AG04449 (cell line): ENCODE data around the gene KDM5A.

Experiments used
- CTCF ChIA-PET: fragments of 350-600 bp; formaldehyde crosslinking; extraction: SDS; loops from one replicate; lab custom pipeline; 2021; ENCODE audit warnings: antibody characterized with exemption; lab: Yijun Ruan, JAX
- POLR2A ChIA-PET: fragments of 400-600, 350-600 bp; formaldehyde crosslinking; extraction: SDS; loops from one replicate; lab custom pipeline; 2020; ENCODE audit warnings: antibody characterized with exemption, inconsistent platforms; lab: Yijun Ruan, JAX
- DNase-seq: peaks from one replicate; pipeline ENCODE4 v3.0.0-alpha.2; 2010; ENCODE audit warnings: low read depth, low spot score
- H3K4me3 ChIP-seq: 2 replicates; pipeline ENCODE4 v1.5.1; 2011; ENCODE audit warnings: low read depth, mild to moderate bottlenecking, control low read depth, low read length
- TF ChIP-seq, protein P1 (sequence below): IDR thresholded peaks from one replicate; pipeline ENCODE4 v1.5.1; 2011; ENCODE audit warnings: mild to moderate bottlenecking, moderate library complexity, low read length, control low read depth, inconsistent platforms; ENCODE audit not compliant: insufficient read depth; ENCODE audit errors: missing control alignments

KDM5A gene

DNA sequence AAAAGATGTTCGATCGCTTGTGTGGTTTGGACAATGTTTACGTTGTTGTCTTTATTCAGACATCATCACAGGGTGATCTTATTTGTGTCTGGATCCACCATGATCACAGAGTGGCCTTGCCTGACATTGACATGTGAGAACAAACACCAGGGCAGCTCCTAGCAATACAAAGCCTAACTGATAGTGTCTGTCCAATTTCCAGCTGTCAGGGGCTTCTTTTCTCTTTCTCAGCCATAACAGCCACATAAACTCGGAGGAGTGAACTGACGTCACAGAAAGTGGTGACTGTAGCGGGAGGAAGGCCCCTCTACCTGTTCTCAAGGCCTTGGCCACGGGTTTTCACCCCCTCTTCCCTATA lies 120.7 kb downstream of the KDM5A start:
- POLR2A ChIA-PET: no interaction called here
- H3K4me3 ChIP-seq: no peak overlapping the region
- no peak for DNase-seq
- CTCF ChIA-PET: no interaction called here
- TF ChIP-seq, protein P1, sequence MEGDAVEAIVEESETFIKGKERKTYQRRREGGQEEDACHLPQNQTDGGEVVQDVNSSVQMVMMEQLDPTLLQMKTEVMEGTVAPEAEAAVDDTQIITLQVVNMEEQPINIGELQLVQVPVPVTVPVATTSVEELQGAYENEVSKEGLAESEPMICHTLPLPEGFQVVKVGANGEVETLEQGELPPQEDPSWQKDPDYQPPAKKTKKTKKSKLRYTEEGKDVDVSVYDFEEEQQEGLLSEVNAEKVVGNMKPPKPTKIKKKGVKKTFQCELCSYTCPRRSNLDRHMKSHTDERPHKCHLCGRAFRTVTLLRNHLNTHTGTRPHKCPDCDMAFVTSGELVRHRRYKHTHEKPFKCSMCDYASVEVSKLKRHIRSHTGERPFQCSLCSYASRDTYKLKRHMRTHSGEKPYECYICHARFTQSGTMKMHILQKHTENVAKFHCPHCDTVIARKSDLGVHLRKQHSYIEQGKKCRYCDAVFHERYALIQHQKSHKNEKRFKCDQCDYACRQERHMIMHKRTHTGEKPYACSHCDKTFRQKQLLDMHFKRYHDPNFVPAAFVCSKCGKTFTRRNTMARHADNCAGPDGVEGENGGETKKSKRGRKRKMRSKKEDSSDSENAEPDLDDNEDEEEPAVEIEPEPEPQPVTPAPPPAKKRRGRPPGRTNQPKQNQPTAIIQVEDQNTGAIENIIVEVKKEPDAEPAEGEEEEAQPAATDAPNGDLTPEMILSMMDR: no peak

DNA sequence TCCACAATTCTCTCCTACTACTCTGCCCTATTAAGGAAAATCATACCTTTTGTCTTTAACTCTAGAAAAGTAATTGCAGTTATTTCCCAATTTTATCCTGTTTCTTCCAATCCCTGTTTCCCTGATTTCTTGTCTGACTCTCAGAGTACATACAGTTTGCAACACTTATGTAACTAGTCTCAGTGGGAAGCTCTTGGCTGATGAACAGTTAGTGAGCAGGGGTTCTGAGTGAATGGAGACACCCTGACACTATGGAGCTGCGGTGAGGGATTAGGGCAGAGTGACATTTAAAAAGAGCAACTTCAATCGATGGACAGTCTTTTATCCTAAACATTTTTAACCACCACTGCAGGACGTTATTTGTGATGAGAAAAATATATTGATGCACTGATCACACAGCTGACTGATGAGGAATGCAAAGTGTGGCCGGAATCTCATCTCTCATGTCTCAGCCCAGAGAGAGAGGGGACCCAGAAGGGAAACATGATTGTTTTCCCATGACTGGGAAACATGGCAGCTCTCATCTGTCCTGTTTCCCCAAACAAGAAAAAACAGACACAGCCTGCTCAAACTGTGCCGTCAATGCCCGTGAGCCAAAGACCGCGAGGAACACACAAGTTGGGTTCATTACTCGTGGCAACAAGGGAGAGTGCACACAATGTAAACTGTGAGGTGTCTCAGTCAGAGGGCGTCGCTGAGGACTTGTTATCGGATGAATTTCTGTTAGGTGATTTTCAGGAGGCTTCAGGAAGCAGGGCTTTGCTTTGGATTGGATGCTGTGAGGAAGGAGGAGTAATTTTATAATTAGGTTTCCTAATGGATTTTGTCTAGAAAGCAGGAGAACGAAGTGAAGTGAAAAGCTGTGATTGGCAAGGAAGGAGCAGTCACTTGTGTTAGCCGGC lies 121.3 kb downstream of the KDM5A start:
- TF ChIP-seq, protein P1: no peak
- ChIA-PET POLR2A (no interaction called here), CTCF (no interaction called here)
- no peak overlapping the region for H3K4me3 ChIP-seq
- no peak for DNase-seq

DNA sequence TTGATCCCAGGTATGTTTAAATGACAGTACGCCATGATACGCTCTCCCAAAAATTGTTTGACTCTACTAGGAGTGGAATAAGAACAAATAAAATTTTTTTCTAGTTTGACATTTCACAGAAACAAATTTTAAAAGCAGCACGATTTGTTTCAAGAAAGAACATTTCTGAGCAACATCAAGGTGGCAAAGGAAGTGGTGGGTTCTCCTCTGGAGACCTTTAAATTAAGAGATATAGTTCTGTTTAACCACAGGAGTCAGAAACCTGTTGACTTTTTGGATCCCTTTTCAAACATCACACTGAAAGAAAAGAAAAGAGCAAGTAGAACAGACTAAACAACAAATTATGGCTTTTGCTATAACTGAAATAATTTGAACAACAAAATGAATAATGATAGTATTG lies 124.0 kb downstream of the KDM5A start:
- POLR2A ChIA-PET: interaction anchor here (0.6 kb wide), 1 partner anchor 10 kb away, joined by 3 read pairs; no protein-coding TSS in a partner anchor
- H3K4me3 ChIP-seq: no peak overlapping the region
- CTCF ChIA-PET: no interaction called here
- TF ChIP-seq, protein P1: no peak
- no peak for DNase-seq

DNA sequence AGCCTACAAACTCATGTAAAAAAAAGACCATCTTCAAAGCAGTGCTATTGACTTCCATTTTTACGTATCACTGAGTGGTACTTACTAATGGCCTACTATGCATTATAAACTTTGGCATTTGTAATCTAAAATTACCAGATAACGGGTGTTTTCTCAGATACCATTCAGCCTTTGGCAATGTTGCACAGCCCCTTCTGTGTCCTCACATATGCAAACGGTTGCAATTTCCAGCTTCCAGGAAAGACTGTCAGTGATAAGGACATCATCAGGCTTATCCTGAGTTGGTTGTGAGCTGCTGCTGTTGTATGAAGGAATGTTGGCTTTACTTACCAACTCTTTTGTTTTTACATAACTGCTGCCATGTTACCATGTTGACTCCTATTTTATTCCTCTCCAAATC lies 124.9 kb downstream of the KDM5A start:
- ChIA-PET CTCF (no interaction called here), POLR2A (no interaction called here)
- H3K4me3 ChIP-seq: no peak overlapping the region
- TF ChIP-seq, protein P1: no peak
- DNase-seq: no peak

DNA sequence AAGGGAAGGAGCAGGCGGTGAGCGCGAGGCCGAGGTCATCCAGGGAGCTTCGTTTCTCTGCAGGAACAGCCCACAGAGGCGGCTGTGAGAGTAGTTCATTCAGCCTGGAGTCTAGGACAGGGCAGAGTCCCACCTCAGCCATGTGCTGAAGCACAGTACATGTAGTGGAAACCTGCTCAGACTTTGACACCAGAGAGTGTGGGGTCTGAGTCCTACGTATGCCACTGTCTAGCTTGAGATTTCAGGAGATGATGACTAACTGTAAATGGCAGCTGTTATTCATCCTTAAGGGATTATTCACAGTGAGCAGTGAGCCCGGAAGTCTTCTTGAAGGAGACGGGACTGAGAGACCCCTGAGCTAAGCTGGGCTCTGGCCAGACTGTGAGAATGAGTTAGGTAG lies 125.5 kb downstream of the KDM5A start:
- no peak overlapping the region for H3K4me3 ChIP-seq
- CTCF ChIA-PET: no interaction called here
- DNase-seq: no peak
- POLR2A ChIA-PET: no interaction called here
- TF ChIP-seq, protein P1: no peak

DNA sequence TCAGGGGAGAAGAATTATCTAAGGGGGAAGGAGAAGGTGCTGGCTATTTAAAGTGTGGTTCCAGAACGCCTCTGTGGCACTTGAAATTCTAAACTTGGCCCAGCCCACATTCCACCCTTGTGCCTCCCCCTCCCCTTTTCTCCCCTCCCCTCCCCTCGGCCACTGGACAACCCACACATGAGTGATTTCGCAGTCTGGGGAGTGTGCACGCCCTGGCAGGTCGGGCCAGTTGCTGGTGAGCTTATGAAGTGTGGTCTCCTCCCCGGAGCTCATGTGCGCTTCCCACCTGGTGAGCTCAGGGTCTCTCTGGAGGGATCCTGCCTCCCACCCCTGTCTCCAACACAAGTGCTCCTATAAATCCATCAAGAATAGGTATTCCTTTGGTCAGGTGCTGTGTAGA lies 126.3 kb downstream of the KDM5A start, which contains the start of gene SLC6A13:
TSS of gene SLC6A13 (minus strand) at position 20 of the 400 bp plus-strand sequence. CDS start 2,784 bp downstream, outside the sequence.
- TF ChIP-seq, protein P1: no peak
- no peak for DNase-seq
- H3K4me3 ChIP-seq: no peak within 1 kb of the TSS
- POLR2A ChIA-PET: no interaction called here
- CTCF ChIA-PET: no interaction called here
